WTC11 (cell line): Measurements from ENCODE around the gene TSC22D3.

Source experiments
- CTCF ChIP-seq: fragments of 200-600 bp; IDR thresholded peaks from 2 replicates; pipeline ENCODE4 v1.8.0; 2022; ENCODE audit warnings: antibody characterized with exemption
- ETV6 ChIP-seq: sonication (generic); formaldehyde crosslinking; IDR thresholded peaks from 2 replicates; pipeline ENCODE4 v1.8.1; 2022; ENCODE audit warnings: mild to moderate bottlenecking, missing genetic modification reagents

DNA sequence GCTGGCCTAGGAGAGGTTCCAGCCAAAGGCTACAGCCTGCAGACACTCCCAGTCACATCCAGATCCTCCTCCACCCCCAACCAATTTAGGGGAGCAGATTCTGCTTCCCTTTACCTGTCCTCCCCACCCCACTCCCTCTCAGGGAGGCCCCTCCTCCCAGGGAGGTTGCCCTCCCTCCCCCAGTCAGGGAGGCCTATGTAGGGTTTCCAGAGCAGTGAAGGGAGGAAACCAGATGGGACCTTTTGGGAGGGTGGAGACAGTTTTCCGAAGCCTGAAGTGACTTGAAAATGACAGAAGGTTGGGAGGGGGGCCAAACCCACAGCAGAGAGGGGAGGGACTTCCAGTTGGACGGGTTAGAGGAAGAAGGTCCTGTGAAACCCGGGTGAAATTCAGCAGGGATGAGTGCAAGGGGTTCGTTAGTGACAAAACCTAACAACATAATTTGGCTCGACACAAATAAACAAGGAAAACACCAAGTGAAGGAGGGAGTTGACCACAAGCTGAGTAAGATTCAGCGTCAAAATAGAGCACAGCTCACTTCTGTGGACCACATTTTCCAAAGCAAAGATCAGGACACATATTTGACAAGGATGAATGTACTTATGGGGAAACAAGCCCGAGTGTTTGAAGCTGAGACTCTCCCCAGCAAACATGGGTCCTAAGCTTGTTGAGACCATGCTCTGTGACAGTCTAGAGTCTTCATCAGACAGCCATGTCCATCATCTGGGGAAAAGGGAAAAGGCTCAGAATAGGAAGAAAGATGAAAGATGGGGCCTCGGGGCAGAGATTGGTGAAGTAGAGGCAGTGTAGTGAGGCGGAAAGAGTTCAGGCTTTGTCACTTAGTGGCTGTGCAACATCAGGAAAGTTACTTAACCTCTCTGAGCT lies 100.9 kb downstream of the TSC22D3 start:
- TF ChIP-seq ETV6 (CRISPR knock-in tag) (no peak), CTCF (no peak)
